PC-3 (cell line): Measurements from ENCODE around the gene CPHXL.

Experiments used
- EZH2 ChIP-seq: fragments of 300-600 bp; sonication (generic); IDR thresholded peaks from one replicate; pipeline ENCODE4 v1.6.1; 2017; ENCODE audit warnings: antibody characterized with exemption, mild to moderate bottlenecking, low read length; ENCODE audit not compliant: unreplicated experiment
- EZH2phosphoT487 ChIP-seq: fragments of 300-600 bp; sonication (generic); IDR thresholded peaks from 2 replicates; pipeline ENCODE4 v1.6.1; 2018; ENCODE audit warnings: mild to moderate bottlenecking, antibody characterized with exemption, low read length, borderline replicate concordance
- TF ChIP-seq, protein P1 (sequence below): fragments of 300-600 bp; sonication (generic); conservative IDR thresholded peaks from 2 replicates; pipeline ENCODE4 v1.5.1; 2017; ENCODE audit warnings: antibody characterized with exemption, low read depth, mild to moderate bottlenecking, low read length

DNA sequence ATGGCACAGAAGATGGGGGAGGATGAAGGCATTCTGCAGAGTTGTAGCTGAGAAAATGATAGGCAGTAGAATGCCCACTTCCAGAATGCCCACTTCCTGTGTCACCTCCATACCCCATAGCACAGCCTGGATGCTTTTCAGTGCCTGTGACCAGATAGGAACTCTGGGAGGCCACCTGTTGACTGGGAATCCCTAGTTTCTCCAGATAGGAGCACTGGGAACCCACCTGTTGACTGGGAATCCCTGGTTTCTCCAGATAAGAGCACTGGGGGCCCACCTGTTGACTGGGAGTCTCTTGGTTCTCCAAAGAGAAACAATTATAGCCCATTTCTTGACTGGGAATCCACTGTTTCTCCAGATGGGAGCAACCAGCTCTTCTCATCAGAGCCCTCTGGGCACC is 11.6 kb downstream of the CPHXL start:
- TF ChIP-seq, protein P1, sequence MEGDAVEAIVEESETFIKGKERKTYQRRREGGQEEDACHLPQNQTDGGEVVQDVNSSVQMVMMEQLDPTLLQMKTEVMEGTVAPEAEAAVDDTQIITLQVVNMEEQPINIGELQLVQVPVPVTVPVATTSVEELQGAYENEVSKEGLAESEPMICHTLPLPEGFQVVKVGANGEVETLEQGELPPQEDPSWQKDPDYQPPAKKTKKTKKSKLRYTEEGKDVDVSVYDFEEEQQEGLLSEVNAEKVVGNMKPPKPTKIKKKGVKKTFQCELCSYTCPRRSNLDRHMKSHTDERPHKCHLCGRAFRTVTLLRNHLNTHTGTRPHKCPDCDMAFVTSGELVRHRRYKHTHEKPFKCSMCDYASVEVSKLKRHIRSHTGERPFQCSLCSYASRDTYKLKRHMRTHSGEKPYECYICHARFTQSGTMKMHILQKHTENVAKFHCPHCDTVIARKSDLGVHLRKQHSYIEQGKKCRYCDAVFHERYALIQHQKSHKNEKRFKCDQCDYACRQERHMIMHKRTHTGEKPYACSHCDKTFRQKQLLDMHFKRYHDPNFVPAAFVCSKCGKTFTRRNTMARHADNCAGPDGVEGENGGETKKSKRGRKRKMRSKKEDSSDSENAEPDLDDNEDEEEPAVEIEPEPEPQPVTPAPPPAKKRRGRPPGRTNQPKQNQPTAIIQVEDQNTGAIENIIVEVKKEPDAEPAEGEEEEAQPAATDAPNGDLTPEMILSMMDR = no peak
- no peak for TF ChIP-seq EZH2phosphoT487
- no peak for TF ChIP-seq EZH2
